Measurements from ENCODE around the gene ACTG2.

The ACTG2 gene

GRCh38 chr2:73904952-73905351 is 12.1 kb downstream of the ACTG2 start:
- Histone ChIP-seq H3K14ac (ENCODE audit: low read length) (no peak overlapping the region), H3K79me1 (ENCODE audit: low read depth, low read length) (no peaks in the 10 kb centered on the region), H2BK120ac (ENCODE audit: low read depth, low read length) (no peak overlapping the region), H3K9me3 (replicated peaks in 1 of 2; ENCODE audit: control insufficient read depth in 2 of 2, insufficient read depth in 1 of 2, low read depth in 1 of 2, low read length in 2 of 2) (no peaks in the 10 kb centered on the region), H3K4me3 (ENCODE audit: low read length in 2 of 2) (no peak overlapping the region), H2BK5ac (ENCODE audit: low read length) (no peak overlapping the region), H2AFZ (ENCODE audit: low read length) (no peak overlapping the region), H2AK5ac (ENCODE audit: low read depth, low read length) (no peak overlapping the region), H4K91ac (ENCODE audit: low read depth, low read length, poor library complexity) (no peak overlapping the region), H2BK15ac (ENCODE audit: low read length) (no peak overlapping the region), H2BK12ac (ENCODE audit: low read length) (no peak overlapping the region), H3K9ac (ENCODE audit: low read depth, low read length, poor library complexity) (no peak overlapping the region), H3K4ac (ENCODE audit: low read length) (no peak overlapping the region), H3K27ac (replicated peaks; ENCODE audit: low read length) (no peak overlapping the region), H3K36me3 (replicated peaks in 1 of 2; ENCODE audit: control insufficient read depth in 2 of 2, insufficient read depth in 2 of 2, low read length in 2 of 2) (no peaks in the 10 kb centered on the region), H3K4me1 (ENCODE audit: control insufficient read depth in 2 of 2, insufficient read depth in 1 of 2, low read depth in 1 of 2, low read length in 2 of 2) (no peaks in the 10 kb centered on the region), H3K27me3 (ENCODE audit: control insufficient read depth in 3 of 3, insufficient read depth in 3 of 3, low read depth in 1 of 3, low read length in 3 of 3) (no peaks in the 10 kb centered on the region), H3K23ac (ENCODE audit: low read depth, low read length, poor library complexity) (no peak overlapping the region), H4K8ac (ENCODE audit: low read depth, low read length) (no peak overlapping the region), H3K4me2 (ENCODE audit: insufficient read depth, low read length, poor library complexity, severe bottlenecking) (no peak overlapping the region), H3K18ac (ENCODE audit: low read length) (no peak overlapping the region)
- no peak for DNase-seq (ENCODE audit: low spot score)
- WGBS, 2 donors (ENCODE audit: extremely low coverage in 2 of 2, insufficient read length in 2 of 2, insufficient replicate concordance in 1 of 2) = no CpG with 5 or more reads among the region's 1 CpG

GRCh38 chr2:73906847-73907505 is 14.2 kb downstream of the ACTG2 start:
- no peak overlapping the region for H3K18ac ChIP-seq (ENCODE audit: low read length)
- H3K23ac ChIP-seq (ENCODE audit: low read depth, low read length, poor library complexity) = no peak overlapping the region
- no peak overlapping the region for H3K4ac ChIP-seq (ENCODE audit: low read length)
- no peak for DNase-seq (ENCODE audit: low spot score)
- H3K4me2 ChIP-seq (ENCODE audit: insufficient read depth, low read length, poor library complexity, severe bottlenecking) = no peak overlapping the region
- H3K4me1 ChIP-seq (ENCODE audit: control insufficient read depth in 2 of 2, insufficient read depth in 1 of 2, low read depth in 1 of 2, low read length in 2 of 2) = no peaks in the 10 kb centered on the region
- H3K79me1 ChIP-seq (ENCODE audit: low read depth, low read length) = no peaks in the 10 kb centered on the region
- no peak overlapping the region for H2AK5ac ChIP-seq (ENCODE audit: low read depth, low read length)
- no peak overlapping the region for H2BK5ac ChIP-seq (ENCODE audit: low read length)
- no peak overlapping the region for H2BK12ac ChIP-seq (ENCODE audit: low read length)
- H3K36me3 ChIP-seq (replicated peaks in 1 of 2; ENCODE audit: control insufficient read depth in 2 of 2, insufficient read depth in 2 of 2, low read length in 2 of 2) = no peaks in the 10 kb centered on the region
- no peak overlapping the region for H4K8ac ChIP-seq (ENCODE audit: low read depth, low read length)
- H2BK15ac ChIP-seq (ENCODE audit: low read length) = no peak overlapping the region
- no peak overlapping the region for H3K14ac ChIP-seq (ENCODE audit: low read length)
- H3K27ac ChIP-seq (replicated peaks; ENCODE audit: low read length) = no peak overlapping the region
- H4K91ac ChIP-seq (ENCODE audit: low read depth, low read length, poor library complexity) = no peak overlapping the region
- no peak overlapping the region for H3K4me3 ChIP-seq (ENCODE audit: low read length in 2 of 2)
- H2BK120ac ChIP-seq (ENCODE audit: low read depth, low read length) = no peak overlapping the region
- no peaks in the 10 kb centered on the region for H3K9me3 ChIP-seq (replicated peaks in 1 of 2; ENCODE audit: control insufficient read depth in 2 of 2, insufficient read depth in 1 of 2, low read depth in 1 of 2, low read length in 2 of 2)
- peak overlapping the region; percentile 66 for H2AFZ ChIP-seq (ENCODE audit: low read length)
- H3K9ac ChIP-seq (ENCODE audit: low read depth, low read length, poor library complexity) = no peak overlapping the region
- WGBS, 2 donors (ENCODE audit: extremely low coverage in 2 of 2, insufficient read length in 2 of 2, insufficient replicate concordance in 1 of 2) = no CpG with 5 or more reads among the region's 5 CpGs
- no peaks in the 10 kb centered on the region for H3K27me3 ChIP-seq (ENCODE audit: control insufficient read depth in 3 of 3, insufficient read depth in 3 of 3, low read depth in 1 of 3, low read length in 3 of 3)

GRCh38 chr2:73907840-73908452 is 15.1 kb downstream of the ACTG2 start:
- Histone ChIP-seq H2BK5ac (ENCODE audit: low read length) (no peak overlapping the region), H4K91ac (ENCODE audit: low read depth, low read length, poor library complexity) (no peak overlapping the region), H2BK120ac (ENCODE audit: low read depth, low read length) (no peak overlapping the region), H3K4me2 (ENCODE audit: insufficient read depth, low read length, poor library complexity, severe bottlenecking) (no peak overlapping the region), H2AK5ac (ENCODE audit: low read depth, low read length) (no peak overlapping the region), H2BK15ac (ENCODE audit: low read length) (no peak overlapping the region), H3K4me3 (ENCODE audit: low read length in 2 of 2) (no peak overlapping the region), H3K4ac (ENCODE audit: low read length) (no peak overlapping the region), H2BK12ac (ENCODE audit: low read length) (no peak overlapping the region), H3K27me3 (ENCODE audit: control insufficient read depth in 3 of 3, insufficient read depth in 3 of 3, low read depth in 1 of 3, low read length in 3 of 3) (no peaks in the 10 kb centered on the region), H3K36me3 (replicated peaks in 1 of 2; ENCODE audit: control insufficient read depth in 2 of 2, insufficient read depth in 2 of 2, low read length in 2 of 2) (no peaks in the 10 kb centered on the region), H3K27ac (replicated peaks; ENCODE audit: low read length) (no peak overlapping the region), H3K23ac (ENCODE audit: low read depth, low read length, poor library complexity) (no peak overlapping the region), H2AFZ (ENCODE audit: low read length) (peak overlapping the region; percentile 66), H3K9me3 (replicated peaks in 1 of 2; ENCODE audit: control insufficient read depth in 2 of 2, insufficient read depth in 1 of 2, low read depth in 1 of 2, low read length in 2 of 2) (no peaks in the 10 kb centered on the region), H3K79me1 (ENCODE audit: low read depth, low read length) (no peaks in the 10 kb centered on the region), H3K18ac (ENCODE audit: low read length) (no peak overlapping the region), H4K8ac (ENCODE audit: low read depth, low read length) (no peak overlapping the region), H3K4me1 (ENCODE audit: control insufficient read depth in 2 of 2, insufficient read depth in 1 of 2, low read depth in 1 of 2, low read length in 2 of 2) (no peaks in the 10 kb centered on the region), H3K14ac (ENCODE audit: low read length) (no peak overlapping the region), H3K9ac (ENCODE audit: low read depth, low read length, poor library complexity) (no peak overlapping the region)
- no peak for DNase-seq (ENCODE audit: low spot score)
- WGBS, 2 donors (ENCODE audit: extremely low coverage in 2 of 2, insufficient read length in 2 of 2, insufficient replicate concordance in 1 of 2) = no CpG with 5 or more reads among the region's 5 CpGs

GRCh38 chr2:73908689-73909652 is 16.2 kb downstream of the ACTG2 start:
- no peaks in the 10 kb centered on the region for H3K79me1 ChIP-seq (ENCODE audit: low read depth, low read length)
- H4K91ac ChIP-seq (ENCODE audit: low read depth, low read length, poor library complexity) = no peak overlapping the region
- H4K8ac ChIP-seq (ENCODE audit: low read depth, low read length) = no peak overlapping the region
- no peaks in the 10 kb centered on the region for H3K4me1 ChIP-seq (ENCODE audit: control insufficient read depth in 2 of 2, insufficient read depth in 1 of 2, low read depth in 1 of 2, low read length in 2 of 2)
- DNase-seq (ENCODE audit: low spot score) = no peak
- H3K4me3 ChIP-seq (ENCODE audit: low read length in 2 of 2) = no peak overlapping the region
- H2AK5ac ChIP-seq (ENCODE audit: low read depth, low read length) = no peak overlapping the region
- no peak overlapping the region for H3K4me2 ChIP-seq (ENCODE audit: insufficient read depth, low read length, poor library complexity, severe bottlenecking)
- H3K9me3 ChIP-seq (replicated peaks in 1 of 2; ENCODE audit: control insufficient read depth in 2 of 2, insufficient read depth in 1 of 2, low read depth in 1 of 2, low read length in 2 of 2) = no peaks in the 10 kb centered on the region
- H2AFZ ChIP-seq (ENCODE audit: low read length) = no peak overlapping the region
- H2BK15ac ChIP-seq (ENCODE audit: low read length) = no peak overlapping the region
- H3K4ac ChIP-seq (ENCODE audit: low read length) = no peak overlapping the region
- no peaks in the 10 kb centered on the region for H3K36me3 ChIP-seq (replicated peaks in 1 of 2; ENCODE audit: control insufficient read depth in 2 of 2, insufficient read depth in 2 of 2, low read length in 2 of 2)
- no peak overlapping the region for H2BK5ac ChIP-seq (ENCODE audit: low read length)
- H3K27me3 ChIP-seq (ENCODE audit: control insufficient read depth in 3 of 3, insufficient read depth in 3 of 3, low read depth in 1 of 3, low read length in 3 of 3) = no peaks in the 10 kb centered on the region
- no peak overlapping the region for H3K14ac ChIP-seq (ENCODE audit: low read length)
- H2BK120ac ChIP-seq (ENCODE audit: low read depth, low read length) = no peak overlapping the region
- H2BK12ac ChIP-seq (ENCODE audit: low read length) = no peak overlapping the region
- no CpG with 5 or more reads among the region's 10 CpGs for WGBS, 2 donors (ENCODE audit: extremely low coverage in 2 of 2, insufficient read length in 2 of 2, insufficient replicate concordance in 1 of 2)
- H3K18ac ChIP-seq (ENCODE audit: low read length) = no peak overlapping the region
- no peak overlapping the region for H3K27ac ChIP-seq (replicated peaks; ENCODE audit: low read length)
- no peak overlapping the region for H3K9ac ChIP-seq (ENCODE audit: low read depth, low read length, poor library complexity)
- H3K23ac ChIP-seq (ENCODE audit: low read depth, low read length, poor library complexity) = no peak overlapping the region
